SU-DHL-6 (cell line): ENCODE measurements around the gene LRRTM2.

Experiments
- CTCF ChIP-seq: fragments of 200-600 bp; sonication (generic); IDR thresholded peaks from one replicate; pipeline ENCODE4 v1.5.1; 2017; ENCODE audit warnings: antibody characterized with exemption, mild to moderate bottlenecking, low read length, moderate library complexity; ENCODE audit not compliant: insufficient read depth, poor library complexity, severe bottlenecking
- EZH2phosphoT487 ChIP-seq: fragments of 200-600 bp; sonication (generic), shearing (Covaris generic); conservative IDR thresholded peaks from 2 replicates; pipeline ENCODE4 v1.6.1; 2018; ENCODE audit warnings: mild to moderate bottlenecking, antibody characterized with exemption, low read length, moderate library complexity, mixed read lengths

- TF ChIP-seq CTCF (no peak), EZH2phosphoT487 (no peak)
Measured at GRCh38 chr5:138872841-138873465, 2.2 kb downstream of the LRRTM2 start.
